Measurements from ENCODE around the gene SZRD1. TPM values are rescaled to one million over a fixed set of nuclear protein-coding genes. Genes with fewer than 3 reads are reported as not detected.
"Not testable (repeated sequence)": the region's sequence is repeated elsewhere in the genome, so short reads cannot be mapped to it uniquely, and the experiment has no call there.

The SZRD1 gene
- total and polyA plus RNA-seq, 2 donors (not counting 1 experiment from before 2014, with no cell fraction given) = 92.4 to 110 TPM

- TF ChIP-seq EZH2 (IDR thresholded peaks at IDR 0.05; ENCODE audit: borderline replicate concordance, insufficient read depth, low read depth, low read length, poor library complexity, severe bottlenecking) (no peak), CTCF (IDR thresholded peaks at IDR 0.05) (no peak)
- no peak for DNase-seq
- Histone ChIP-seq H3K27ac (ENCODE audit: low read length in 2 of 2) (no peak overlapping the region), H3K27me3 (replicated peaks in 1 of 4; ENCODE audit: control extremely low read depth in 1 of 4, control insufficient read depth in 3 of 4, insufficient read depth in 4 of 4, low read length in 3 of 4) (no peaks in the 10 kb centered on the region), H3K9ac (ENCODE audit: low read length) (no peak overlapping the region), H3K79me2 (ENCODE audit: control insufficient read depth, insufficient read depth, low read length) (peaks cover 98% of the 10 kb centered on the region), H2AFZ (ENCODE audit: insufficient read depth, low read depth, low read length, poor library complexity, severe bottlenecking) (no peak overlapping the region), H4K20me1 (ENCODE audit: control insufficient read depth, insufficient read depth, low read length, poor library complexity, severe bottlenecking) (peaks cover 69% of the 10 kb centered on the region), H3K4me1 (ENCODE audit: control insufficient read depth in 2 of 2, insufficient read depth in 2 of 2, low read length in 2 of 2) (peaks cover 0 to 6% of the 10 kb centered on the region in 2 donors), H3K36me3 (replicated peaks in 1 of 2; ENCODE audit: control extremely low read depth in 1 of 2, control insufficient read depth in 1 of 2, extremely low read depth in 1 of 2, insufficient read depth in 2 of 2, low read length in 1 of 2) (peaks cover 0 to 3% of the 10 kb centered on the region in 2 experiments), H3K4me3 (ENCODE audit: control extremely low read depth in 1 of 5, extremely low read depth in 1 of 5, insufficient read depth in 1 of 5, low read depth in 2 of 5, low read length in 4 of 5) (no peak overlapping the region), H3K4me2 (replicated peaks; ENCODE audit: low read depth, low read length, poor library complexity, severe bottlenecking) (no peak overlapping the region), H3K9me3 (ENCODE audit: control extremely low read depth in 1 of 3, control insufficient read depth in 2 of 3, insufficient read depth in 1 of 3, low read length in 2 of 3) (no peaks in the 10 kb centered on the region)
- no peak overlapping the region for H3K4me3 Mint-ChIP-seq
- CTCF ChIA-PET = no interaction called here
- H3K4me1 Mint-ChIP-seq = peaks cover 11% of the 10 kb centered on the region
- ATAC-seq (ENCODE audit: low read depth) = no peak
- intact Hi-C loops (cut with micrococcal nuclease) = no loop called here
- H3K9me3 Mint-ChIP-seq (ENCODE audit: insufficient read depth) = no peaks in the 10 kb centered on the region
- no peaks in the 10 kb centered on the region for H3K27me3 Mint-ChIP-seq
- no peak overlapping the region for H3K27ac Mint-ChIP-seq
- POLR2A ChIA-PET = no interaction called here
- no CpG with 5 or more reads among the region's 10 CpGs for WGBS (ENCODE audit: insufficient coverage)
These were observed 24.5 kb upstream of the SZRD1 start for GRCh38 chr1:16342331-16343062.

- H3K4me3 ChIP-seq (ENCODE audit: control extremely low read depth in 1 of 5, extremely low read depth in 1 of 5, insufficient read depth in 1 of 5, low read depth in 2 of 5, low read length in 4 of 5); H3K4me1 ChIP-seq (ENCODE audit: control insufficient read depth in 2 of 2, insufficient read depth in 2 of 2, low read length in 2 of 2); DNase-seq; H3K27me3 ChIP-seq (replicated peaks in 1 of 4; ENCODE audit: control extremely low read depth in 1 of 4, control insufficient read depth in 3 of 4, insufficient read depth in 4 of 4, low read length in 3 of 4); H3K27me3 Mint-ChIP-seq; H3K4me3 Mint-ChIP-seq; POLR2A ChIA-PET; H3K9me3 ChIP-seq (ENCODE audit: control extremely low read depth in 1 of 3, control insufficient read depth in 2 of 3, insufficient read depth in 1 of 3, low read length in 2 of 3); H3K9me3 Mint-ChIP-seq (ENCODE audit: insufficient read depth); H3K4me2 ChIP-seq (replicated peaks; ENCODE audit: low read depth, low read length, poor library complexity, severe bottlenecking); ATAC-seq (ENCODE audit: low read depth); CTCF ChIA-PET; H3K36me3 ChIP-seq (replicated peaks in 1 of 2; ENCODE audit: control extremely low read depth in 1 of 2, control insufficient read depth in 1 of 2, extremely low read depth in 1 of 2, insufficient read depth in 2 of 2, low read length in 1 of 2); H3K27ac ChIP-seq (ENCODE audit: low read length in 2 of 2); intact Hi-C loops (cut with micrococcal nuclease); H2AFZ ChIP-seq (ENCODE audit: insufficient read depth, low read depth, low read length, poor library complexity, severe bottlenecking); H3K27ac Mint-ChIP-seq; H3K9ac ChIP-seq (ENCODE audit: low read length): not testable (repeated sequence)
- H3K4me1 Mint-ChIP-seq = peaks cover 14% of the 10 kb centered on the region
- Histone ChIP-seq H4K20me1 (ENCODE audit: control insufficient read depth, insufficient read depth, low read length, poor library complexity, severe bottlenecking) (peaks cover 71% of the 10 kb centered on the region), H3K79me2 (ENCODE audit: control insufficient read depth, insufficient read depth, low read length) (peaks cover 100% of the 10 kb centered on the region)
- WGBS (ENCODE audit: insufficient coverage) = 100% methylated on average over 2 of the region's 6 CpGs
These were observed 23.8 kb upstream of the SZRD1 start for GRCh38 chr1:16343276-16343675.

All from B cell (primary cell).